ENCODE data around the gene MAD1L1.

The MAD1L1 gene

DNA sequence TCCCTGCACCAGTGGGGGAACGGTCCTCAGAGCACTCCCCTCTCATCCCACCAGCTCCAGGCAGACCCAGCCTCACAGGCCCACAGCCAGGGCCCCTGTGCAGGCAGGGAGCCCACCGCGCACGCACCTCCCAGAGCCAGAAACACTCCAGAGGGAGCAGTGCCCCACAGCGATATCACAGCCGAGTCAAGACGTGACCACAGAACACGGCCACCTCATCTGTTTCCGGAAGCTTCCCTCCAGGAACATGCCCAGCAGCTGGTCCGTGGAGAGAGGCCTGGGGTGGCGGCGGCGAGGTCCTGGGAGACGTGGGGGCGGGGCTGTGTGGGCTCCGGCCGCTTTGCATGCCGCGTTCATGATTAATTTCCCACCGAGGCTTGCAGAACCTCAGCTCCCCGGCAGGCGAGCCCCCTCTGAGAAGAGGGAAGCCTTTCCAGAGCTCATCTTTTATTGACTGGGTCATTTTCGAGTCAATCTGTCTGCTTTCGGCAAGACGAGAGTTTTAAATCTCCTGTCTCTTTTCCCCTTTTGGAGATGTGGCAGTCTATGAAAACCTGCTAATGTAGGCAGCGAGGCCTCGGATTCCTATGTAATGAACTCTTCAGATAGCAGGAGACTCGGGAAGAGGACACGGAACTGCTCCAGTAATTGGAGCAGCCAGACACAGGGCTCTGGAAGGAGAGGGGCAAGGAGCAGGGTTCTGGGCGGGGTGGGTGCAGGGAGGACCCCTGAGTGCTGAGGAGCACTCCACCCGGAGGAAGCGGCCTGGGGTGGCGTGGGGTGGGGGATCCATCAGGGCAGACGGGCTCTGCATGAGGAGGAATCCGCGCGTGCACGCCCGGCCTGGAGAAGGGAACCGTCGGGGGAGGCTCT, 319.9 kb downstream of the MAD1L1 start:
- no peak overlapping the region for H3K4ac ChIP-seq (ENCODE audit: low read depth, low read length)
- no peak overlapping the region for H2AFZ ChIP-seq (ENCODE audit: insufficient read depth, low read length, poor library complexity)
- H3K79me1 ChIP-seq (ENCODE audit: low read length) = no peaks in the 10 kb centered on the region
- H4K8ac ChIP-seq (ENCODE audit: low read depth, low read length) = no peak overlapping the region
- WGBS (ENCODE audit: extremely low coverage, insufficient coverage, insufficient read length) = no CpG with 5 or more reads among the region's 41 CpGs
- no peaks in the 10 kb centered on the region for H3K27me3 ChIP-seq (ENCODE audit: insufficient read depth, low read length)
- H3K27ac ChIP-seq (ENCODE audit: low read depth, low read length) = no peak overlapping the region
- peaks cover 0 to 4% of the 10 kb centered on the region in 2 experiments for H3K36me3 ChIP-seq (ENCODE audit: control insufficient read depth in 1 of 2, insufficient read depth in 2 of 2, low read length in 2 of 2)
- no peak overlapping the region for H3K14ac ChIP-seq (ENCODE audit: low read length)
- no peak overlapping the region for H2BK5ac ChIP-seq (ENCODE audit: low read depth, low read length, poor library complexity)
- H3K4me3 ChIP-seq (ENCODE audit: low read depth, low read length) = no peak overlapping the region
- H2AK5ac ChIP-seq (ENCODE audit: low read length) = no peak overlapping the region
- no peaks in the 10 kb centered on the region for H3K79me2 ChIP-seq (ENCODE audit: control insufficient read depth, insufficient read depth, low read length, poor library complexity)
- peaks cover 2% of the 10 kb centered on the region for H3K9me3 ChIP-seq (ENCODE audit: insufficient read depth, low read depth, low read length)
- no peak overlapping the region for H3K23ac ChIP-seq (ENCODE audit: low read length)
- no peak overlapping the region for H4K12ac ChIP-seq (ENCODE audit: low read depth, low read length)
- no peak overlapping the region for H3K18ac ChIP-seq (ENCODE audit: low read length)
- H4K91ac ChIP-seq (ENCODE audit: low read depth, low read length) = no peak overlapping the region
- H2BK120ac ChIP-seq (ENCODE audit: insufficient read depth, low read length, poor library complexity) = no peak overlapping the region
- peaks cover 0 to 2% of the 10 kb centered on the region in 2 experiments for H3K4me1 ChIP-seq (ENCODE audit: control insufficient read depth in 1 of 2, insufficient read depth in 2 of 2, low read length in 2 of 2)
- DNase-seq = no peak
- H3K9ac ChIP-seq (ENCODE audit: low read length) = no peak overlapping the region
- H3K4me2 ChIP-seq (ENCODE audit: low read length) = no peak overlapping the region
- H2BK12ac ChIP-seq (ENCODE audit: low read length) = no peak overlapping the region

DNA sequence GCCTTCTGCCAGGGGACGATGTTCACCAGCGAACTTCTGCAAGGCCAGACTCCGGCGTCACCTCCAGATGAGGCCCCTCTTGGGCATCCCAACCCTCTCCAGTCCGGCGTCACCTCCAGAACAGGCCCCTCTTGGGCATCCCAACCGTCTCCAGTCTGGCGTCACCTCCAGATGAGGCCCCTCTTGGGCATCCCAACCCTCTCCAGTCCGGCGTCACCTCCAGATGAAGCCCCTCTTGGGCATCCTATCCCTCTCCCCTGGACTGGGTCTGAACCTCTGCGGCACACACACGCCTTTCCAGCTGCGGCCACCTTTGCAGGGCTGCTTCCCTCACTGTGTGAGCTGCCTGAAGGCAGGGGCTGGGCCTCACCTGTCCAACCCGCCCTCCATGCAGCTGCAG, 321.2 kb downstream of the MAD1L1 start:
- Histone ChIP-seq H3K36me3 (ENCODE audit: control insufficient read depth in 1 of 2, insufficient read depth in 2 of 2, low read length in 2 of 2) (peaks cover 0 to 4% of the 10 kb centered on the region in 2 experiments), H3K23ac (ENCODE audit: low read length) (no peak overlapping the region), H3K9me3 (ENCODE audit: insufficient read depth, low read depth, low read length) (peaks cover 3% of the 10 kb centered on the region), H2AFZ (ENCODE audit: insufficient read depth, low read length, poor library complexity) (no peak overlapping the region), H3K79me1 (ENCODE audit: low read length) (no peaks in the 10 kb centered on the region), H4K12ac (ENCODE audit: low read depth, low read length) (no peak overlapping the region), H3K4ac (ENCODE audit: low read depth, low read length) (no peak overlapping the region), H3K4me2 (ENCODE audit: low read length) (no peak overlapping the region), H3K79me2 (ENCODE audit: control insufficient read depth, insufficient read depth, low read length, poor library complexity) (no peaks in the 10 kb centered on the region), H2BK120ac (ENCODE audit: insufficient read depth, low read length, poor library complexity) (no peak overlapping the region), H3K4me3 (ENCODE audit: low read depth, low read length) (no peak overlapping the region), H3K27me3 (ENCODE audit: insufficient read depth, low read length) (no peaks in the 10 kb centered on the region), H4K8ac (ENCODE audit: low read depth, low read length) (no peak overlapping the region), H2BK12ac (ENCODE audit: low read length) (no peak overlapping the region), H3K18ac (ENCODE audit: low read length) (no peak overlapping the region), H4K91ac (ENCODE audit: low read depth, low read length) (no peak overlapping the region), H3K9ac (ENCODE audit: low read length) (no peak overlapping the region), H2BK5ac (ENCODE audit: low read depth, low read length, poor library complexity) (no peak overlapping the region), H2AK5ac (ENCODE audit: low read length) (no peak overlapping the region), H3K14ac (ENCODE audit: low read length) (no peak overlapping the region), H3K27ac (ENCODE audit: low read depth, low read length) (no peak overlapping the region), H3K4me1 (ENCODE audit: control insufficient read depth in 1 of 2, insufficient read depth in 2 of 2, low read length in 2 of 2) (peaks cover 0 to 2% of the 10 kb centered on the region in 2 experiments)
- DNase-seq = no peak
- WGBS (ENCODE audit: extremely low coverage, insufficient coverage, insufficient read length) = no CpG with 5 or more reads among the region's 14 CpGs

DNA sequence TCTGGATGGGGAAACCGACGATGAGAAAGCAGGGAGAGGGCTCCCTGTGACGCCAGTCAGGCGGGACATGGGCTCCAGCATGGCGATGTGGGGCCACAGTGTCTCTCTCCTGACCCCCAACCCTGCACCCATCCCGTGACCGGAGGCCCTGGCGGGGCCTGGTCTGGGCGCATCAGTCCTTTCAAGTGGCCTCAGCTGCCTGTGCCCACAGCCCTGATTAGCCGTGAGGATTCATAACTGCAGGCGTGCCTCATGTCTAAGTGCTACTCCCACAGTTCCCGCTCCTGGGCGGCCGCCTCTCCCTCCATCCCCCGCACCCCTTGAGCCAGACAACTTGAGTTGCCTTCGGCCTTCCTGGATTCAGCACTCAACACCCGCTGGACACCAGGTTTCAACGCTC, 321.9 kb downstream of the MAD1L1 start:
- WGBS (ENCODE audit: extremely low coverage, insufficient coverage, insufficient read length) = no CpG with 5 or more reads among the region's 18 CpGs
- H2AFZ ChIP-seq (ENCODE audit: insufficient read depth, low read length, poor library complexity) = no peak overlapping the region
- H3K23ac ChIP-seq (ENCODE audit: low read length) = no peak overlapping the region
- no peak overlapping the region for H3K4ac ChIP-seq (ENCODE audit: low read depth, low read length)
- no peak overlapping the region for H2BK120ac ChIP-seq (ENCODE audit: insufficient read depth, low read length, poor library complexity)
- no peak overlapping the region for H2BK12ac ChIP-seq (ENCODE audit: low read length)
- no peak overlapping the region for H3K4me2 ChIP-seq (ENCODE audit: low read length)
- peaks cover 0 to 4% of the 10 kb centered on the region in 2 experiments for H3K36me3 ChIP-seq (ENCODE audit: control insufficient read depth in 1 of 2, insufficient read depth in 2 of 2, low read length in 2 of 2)
- no peak overlapping the region for H3K14ac ChIP-seq (ENCODE audit: low read length)
- H4K91ac ChIP-seq (ENCODE audit: low read depth, low read length) = no peak overlapping the region
- H2BK5ac ChIP-seq (ENCODE audit: low read depth, low read length, poor library complexity) = no peak overlapping the region
- H3K27me3 ChIP-seq (ENCODE audit: insufficient read depth, low read length) = no peaks in the 10 kb centered on the region
- no peak overlapping the region for H2AK5ac ChIP-seq (ENCODE audit: low read length)
- H3K9ac ChIP-seq (ENCODE audit: low read length) = no peak overlapping the region
- no peak overlapping the region for H3K4me3 ChIP-seq (ENCODE audit: low read depth, low read length)
- H3K27ac ChIP-seq (ENCODE audit: low read depth, low read length) = no peak overlapping the region
- no peaks in the 10 kb centered on the region for H3K79me2 ChIP-seq (ENCODE audit: control insufficient read depth, insufficient read depth, low read length, poor library complexity)
- DNase-seq = no peak
- no peak overlapping the region for H3K18ac ChIP-seq (ENCODE audit: low read length)
- H3K9me3 ChIP-seq (ENCODE audit: insufficient read depth, low read depth, low read length) = peaks cover 3% of the 10 kb centered on the region
- H4K12ac ChIP-seq (ENCODE audit: low read depth, low read length) = no peak overlapping the region
- H3K4me1 ChIP-seq (ENCODE audit: control insufficient read depth in 1 of 2, insufficient read depth in 2 of 2, low read length in 2 of 2) = peaks cover 0 to 2% of the 10 kb centered on the region in 2 experiments
- no peaks in the 10 kb centered on the region for H3K79me1 ChIP-seq (ENCODE audit: low read length)
- no peak overlapping the region for H4K8ac ChIP-seq (ENCODE audit: low read depth, low read length)

DNA sequence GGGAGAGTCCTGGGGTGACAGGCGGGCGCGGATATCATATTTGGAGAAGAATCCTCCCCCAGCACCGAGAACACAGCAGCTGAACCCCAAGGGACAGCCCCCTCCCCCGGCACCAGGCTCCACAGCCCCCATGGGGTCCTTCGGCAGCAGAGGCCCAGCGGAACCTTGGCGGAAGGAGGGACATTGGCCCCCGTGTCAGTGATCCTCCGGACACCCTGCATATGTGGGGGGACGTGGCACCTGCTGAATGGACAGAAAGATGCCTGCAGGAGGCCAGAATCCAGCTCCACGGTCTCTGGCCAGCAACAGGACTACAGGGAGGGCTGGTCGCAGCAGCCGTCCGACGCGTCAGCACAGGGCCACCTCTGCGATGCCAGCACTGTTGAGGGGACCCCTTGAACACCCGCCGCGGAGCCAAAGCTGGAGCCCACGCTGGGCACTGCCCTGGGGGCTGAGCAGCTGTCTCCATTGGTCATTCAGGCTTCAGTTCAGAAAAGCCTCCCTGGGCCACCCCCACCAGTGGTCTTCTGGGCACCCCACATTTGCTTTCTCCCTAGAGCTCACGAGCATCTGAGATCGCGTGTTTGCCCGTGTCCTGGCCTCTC, 322.6 kb downstream of the MAD1L1 start:
- no peak overlapping the region for H2BK5ac ChIP-seq (ENCODE audit: low read depth, low read length, poor library complexity)
- H3K4me3 ChIP-seq (ENCODE audit: low read depth, low read length) = no peak overlapping the region

More for the DNA sequence above, 322.6 kb downstream of the MAD1L1 start:
- no peak overlapping the region for H3K18ac ChIP-seq (ENCODE audit: low read length)
- no peak overlapping the region for H3K14ac ChIP-seq (ENCODE audit: low read length)
- peaks cover 0 to 4% of the 10 kb centered on the region in 2 experiments for H3K36me3 ChIP-seq (ENCODE audit: control insufficient read depth in 1 of 2, insufficient read depth in 2 of 2, low read length in 2 of 2)
- no peak overlapping the region for H2BK120ac ChIP-seq (ENCODE audit: insufficient read depth, low read length, poor library complexity)
- H4K91ac ChIP-seq (ENCODE audit: low read depth, low read length) = no peak overlapping the region
- H3K4me2 ChIP-seq (ENCODE audit: low read length) = no peak overlapping the region
- H3K27me3 ChIP-seq (ENCODE audit: insufficient read depth, low read length) = no peaks in the 10 kb centered on the region
- no CpG with 5 or more reads among the region's 26 CpGs for WGBS (ENCODE audit: extremely low coverage, insufficient coverage, insufficient read length)
- no peak overlapping the region for H3K27ac ChIP-seq (ENCODE audit: low read depth, low read length)
- H3K79me2 ChIP-seq (ENCODE audit: control insufficient read depth, insufficient read depth, low read length, poor library complexity) = no peaks in the 10 kb centered on the region
- no peak overlapping the region for H3K23ac ChIP-seq (ENCODE audit: low read length)
- no peak overlapping the region for H2BK12ac ChIP-seq (ENCODE audit: low read length)
- no peak overlapping the region for H4K8ac ChIP-seq (ENCODE audit: low read depth, low read length)
- DNase-seq = no peak
- H2AK5ac ChIP-seq (ENCODE audit: low read length) = no peak overlapping the region
- H4K12ac ChIP-seq (ENCODE audit: low read depth, low read length) = no peak overlapping the region
- H2AFZ ChIP-seq (ENCODE audit: insufficient read depth, low read length, poor library complexity) = no peak overlapping the region
- peaks cover 0 to 2% of the 10 kb centered on the region in 2 experiments for H3K4me1 ChIP-seq (ENCODE audit: control insufficient read depth in 1 of 2, insufficient read depth in 2 of 2, low read length in 2 of 2)
- peaks cover 3% of the 10 kb centered on the region for H3K9me3 ChIP-seq (ENCODE audit: insufficient read depth, low read depth, low read length)
- no peak overlapping the region for H3K4ac ChIP-seq (ENCODE audit: low read depth, low read length)
- H3K79me1 ChIP-seq (ENCODE audit: low read length) = no peaks in the 10 kb centered on the region
- no peak overlapping the region for H3K9ac ChIP-seq (ENCODE audit: low read length)

Measured in trophoblast cell (in vitro differentiated cells and primary cell).